ENCODE data around the gene ARVCF. TPM values are rescaled to one million over a fixed set of nuclear protein-coding genes. Genes with fewer than 3 reads are reported as not detected.
A peak's percentile ranks its signal among the peaks of the same experiment; 100 is the strongest.

The ARVCF gene
- total and polyA plus RNA-seq, 9 of the 15 experiments (the other 6 are each of a cell fraction or from before 2014, with no cell fraction given), result 0.03 to 97.4 (median 15.6) TPM

GRCh38 chr22:20013382-20013871, 3.2 kb downstream of the ARVCF start (continued):
- TF ChIP-seq CHD7 (IDR thresholded peaks at IDR 0.05; ENCODE audit: low read depth, low read length) (peak; percentile 68), KAT8 (IDR thresholded peaks at IDR 0.05; ENCODE audit: low read depth) (no peak), MGA (IDR thresholded peaks at IDR 0.05) (no peak), SUPT5H (IDR thresholded peaks at IDR 0.05) (no peak), RBM14 (IDR thresholded peaks at IDR 0.05; ENCODE audit: borderline replicate concordance, insufficient read depth, low read depth, low read length) (0 out of 2 replicates have a peak, but pooled peaks have one; percentile 71)

Measured in K562 (cell line).